Activated T-helper 1 cell treated with anti-CD3 and anti-CD28 coated beads, Interleukin-12 subunit alpha, Interleukin-12 subunit beta, Interleukin-2, Interleukin-4 antibody, amounts not matched to agents 30 ng/mL and 10 ng/mL and 1 ng/mL, durations not matched to agents 14 hours and 24 hours and 36 hours (primary cell): ENCODE measurements around the gene TAF6. TPM values are rescaled to one million over a fixed set of nuclear protein-coding genes. Genes with fewer than 3 reads are reported as not detected.

Experiments
- DNase-seq: peaks from one replicate; pipeline ENCODE4 v3.0.0; 2021; ENCODE audit warnings: low spot score
- H3K27ac Mint-ChIP-seq: one replicate; pipeline ENCODE4 v1.8.0; 2021; ENCODE audit warnings: mild to moderate bottlenecking, mixed read lengths
- H3K27me3 Mint-ChIP-seq: one replicate; pipeline ENCODE4 v1.8.0; 2022; ENCODE audit warnings: mild to moderate bottlenecking, moderate library complexity, mixed read lengths; ENCODE audit not compliant: insufficient read depth
- H3K36me3 Mint-ChIP-seq: one replicate; pipeline ENCODE4 v1.8.0; 2021; ENCODE audit warnings: low read depth, mixed read lengths
- H3K4me1 Mint-ChIP-seq: one replicate; pipeline ENCODE4 v1.8.0; 2021; ENCODE audit warnings: low read depth, mixed read lengths
- H3K4me3 Mint-ChIP-seq: one replicate; pipeline ENCODE4 v1.8.0; 2021; ENCODE audit warnings: mild to moderate bottlenecking, moderate library complexity, mixed read lengths
- H3K9me3 Mint-ChIP-seq: one replicate; pipeline ENCODE4 v1.8.0; 2021; ENCODE audit warnings: mixed read lengths
- intact Hi-C: fragments of 100-400 bp; cut with micrococcal nuclease; formaldehyde crosslinking; loops from one replicate; pipeline ENCODE4 v1.15.1; 2024
- total RNA-seq: library from RNA; stranded (reverse); gene quantifications from 2 replicates; pipeline ENCODE4 v1.2.3, GENCODE V29; 2022

Gene TAF6
- total RNA-seq, 1 donor from 2014 or later = 79.2 TPM

GRCh38 chr7:100106633-100107032, 12.5 kb downstream of the TAF6 start:
- Mint-ChIP-seq H3K4me3 (no peak overlapping the region), H3K9me3 (no peaks in the 10 kb centered on the region), H3K27ac (no peak overlapping the region), H3K27me3 (no peaks in the 10 kb centered on the region), H3K4me1 (peaks cover 9% of the 10 kb centered on the region), H3K36me3 (peaks cover 28% of the 10 kb centered on the region)
- no peak for DNase-seq
- intact Hi-C loops = no loop called here

- H3K9me3 Mint-ChIP-seq = no peaks in the 10 kb centered on the region
- peaks cover 23% of the 10 kb centered on the region for H3K36me3 Mint-ChIP-seq
- DNase-seq = no peak
- H3K27me3 Mint-ChIP-seq = no peaks in the 10 kb centered on the region
- no peak overlapping the region for H3K4me3 Mint-ChIP-seq
- H3K27ac Mint-ChIP-seq = no peak overlapping the region
- intact Hi-C loops = no loop called here
- peaks cover 9% of the 10 kb centered on the region for H3K4me1 Mint-ChIP-seq
Observed at GRCh38 chr7:100105534-100105933, 13.6 kb downstream of the TAF6 start.

GRCh38 chr7:100102950-100103840, 16.0 kb downstream of the TAF6 start:
- H3K9me3 Mint-ChIP-seq = no peaks in the 10 kb centered on the region
- DNase-seq = no peak
- peaks cover 37% of the 10 kb centered on the region for H3K36me3 Mint-ChIP-seq
- no peak overlapping the region for H3K27ac Mint-ChIP-seq
- intact Hi-C loops = no loop called here
- peak overlapping the region; percentile 94 for H3K4me3 Mint-ChIP-seq
- no peaks in the 10 kb centered on the region for H3K27me3 Mint-ChIP-seq
- H3K4me1 Mint-ChIP-seq = peaks cover 29% of the 10 kb centered on the region

GRCh38 chr7:100101016-100101862, 17.9 kb downstream of the TAF6 start, which contains the start of the genes AP4M1 and MCM7:
Gene AP4M1, plus strand, starts transcription at chr7:100101643. Its CDS starts 72 bp downstream, at chr7:100101715.
Gene MCM7, minus strand, starts transcription at chr7:100101397. Its CDS starts 103 bp downstream, at chr7:100101294.
- peak; percentile 98 for DNase-seq
- Mint-ChIP-seq H3K9me3 (no peaks in the 10 kb centered on the region), H3K27ac (peak within 1 kb of the TSS; percentile 97), H3K27me3 (no peaks in the 10 kb centered on the region), H3K4me3 (peak within 1 kb of the TSS; percentile 94), H3K4me1 (peaks cover 39% of the 10 kb centered on the region), H3K36me3 (peaks cover 47% of the 10 kb centered on the region)
- intact Hi-C loops = loop anchor here (1.0 to 2.0 kb wide), 11 partner anchors 18 to 604 kb away; partner anchors contain the start of genes CNPY4, LAMTOR4, MEPCE and PPP1R35

GRCh38 chr7:100100420-100101015, 18.6 kb downstream of the TAF6 start:
- Mint-ChIP-seq H3K9me3 (no peaks in the 10 kb centered on the region), H3K4me3 (peak overlapping the region; percentile 94), H3K27me3 (no peaks in the 10 kb centered on the region), H3K27ac (peak overlapping the region; percentile 97), H3K4me1 (peaks cover 45% of the 10 kb centered on the region), H3K36me3 (peaks cover 53% of the 10 kb centered on the region)
- intact Hi-C loops = loop anchor here (1.0 to 2.0 kb wide), 14 partner anchors 11 to 605 kb away; partner anchors contain the start of genes CNPY4, GNB2, LAMTOR4 and MBLAC1
- DNase-seq = peak; percentile 89

GRCh38 chr7:100099452-100099851, 19.7 kb downstream of the TAF6 start:
- H3K27ac Mint-ChIP-seq = peak overlapping the region; percentile 97
- H3K9me3 Mint-ChIP-seq = no peaks in the 10 kb centered on the region
- no peak for DNase-seq
- H3K36me3 Mint-ChIP-seq = peaks cover 58% of the 10 kb centered on the region
- intact Hi-C loops = no loop called here
- H3K4me3 Mint-ChIP-seq = peak overlapping the region; percentile 94
- H3K27me3 Mint-ChIP-seq = no peaks in the 10 kb centered on the region
- H3K4me1 Mint-ChIP-seq = peaks cover 45% of the 10 kb centered on the region

- no peaks in the 10 kb centered on the region for H3K27me3 Mint-ChIP-seq
- no peaks in the 10 kb centered on the region for H3K9me3 Mint-ChIP-seq
- peak overlapping the region; percentile 94 for H3K4me3 Mint-ChIP-seq
- peaks cover 43% of the 10 kb centered on the region for H3K4me1 Mint-ChIP-seq
- H3K27ac Mint-ChIP-seq = peak overlapping the region; percentile 67
- H3K36me3 Mint-ChIP-seq = peaks cover 58% of the 10 kb centered on the region
- no peak for DNase-seq
- intact Hi-C loops = no loop called here
Observed at GRCh38 chr7:100098913-100099312, 20.2 kb downstream of the TAF6 start.

GRCh38 chr7:100095704-100096103, 23.5 kb downstream of the TAF6 start:
- Mint-ChIP-seq H3K4me1 (peaks cover 54% of the 10 kb centered on the region), H3K4me3 (no peak overlapping the region), H3K36me3 (peaks cover 81% of the 10 kb centered on the region), H3K27ac (no peak overlapping the region), H3K9me3 (no peaks in the 10 kb centered on the region), H3K27me3 (no peaks in the 10 kb centered on the region)
- no peak for DNase-seq
- intact Hi-C loops = no loop called here

GRCh38 chr7:100095289-100095688, 23.9 kb downstream of the TAF6 start:
- intact Hi-C loops = no loop called here
- Mint-ChIP-seq H3K4me3 (no peak overlapping the region), H3K27ac (no peak overlapping the region), H3K27me3 (no peaks in the 10 kb centered on the region), H3K4me1 (peaks cover 56% of the 10 kb centered on the region), H3K9me3 (no peaks in the 10 kb centered on the region), H3K36me3 (peaks cover 84% of the 10 kb centered on the region)
- no peak for DNase-seq

- no peaks in the 10 kb centered on the region for H3K27me3 Mint-ChIP-seq
- DNase-seq = no peak
- H3K27ac Mint-ChIP-seq = no peak overlapping the region
- H3K4me3 Mint-ChIP-seq = no peak overlapping the region
- H3K4me1 Mint-ChIP-seq = peaks cover 53% of the 10 kb centered on the region
- peaks cover 79% of the 10 kb centered on the region for H3K36me3 Mint-ChIP-seq
- H3K9me3 Mint-ChIP-seq = no peaks in the 10 kb centered on the region
- intact Hi-C loops = no loop called here
Observed at GRCh38 chr7:100093925-100094486, 25.2 kb downstream of the TAF6 start.

- DNase-seq = no peak
- peaks cover 48% of the 10 kb centered on the region for H3K4me1 Mint-ChIP-seq
- intact Hi-C loops = no loop called here
- no peaks in the 10 kb centered on the region for H3K9me3 Mint-ChIP-seq
- H3K36me3 Mint-ChIP-seq = peaks cover 74% of the 10 kb centered on the region
- H3K27me3 Mint-ChIP-seq = no peaks in the 10 kb centered on the region
- no peak overlapping the region for H3K27ac Mint-ChIP-seq
- no peak overlapping the region for H3K4me3 Mint-ChIP-seq
Observed at GRCh38 chr7:100093498-100093897, 25.7 kb downstream of the TAF6 start.

- Mint-ChIP-seq H3K9me3 (no peaks in the 10 kb centered on the region), H3K27ac (no peak overlapping the region), H3K4me1 (peaks cover 44% of the 10 kb centered on the region), H3K36me3 (peaks cover 70% of the 10 kb centered on the region), H3K4me3 (no peak overlapping the region), H3K27me3 (no peaks in the 10 kb centered on the region)
- DNase-seq = no peak
- intact Hi-C loops = no loop called here
Observed at GRCh38 chr7:100093054-100093453, 26.1 kb downstream of the TAF6 start.
